HepG2 (cell line): ENCODE data around the gene KMT2B. TPM values are rescaled to one million over a fixed set of nuclear protein-coding genes. Genes with fewer than 3 reads are reported as not detected.

Source experiments
- ARID3A ChIP-seq: IDR thresholded peaks from 2 replicates; pipeline ENCODE4 v1.6.1; 2012; ENCODE audit warnings: low read depth, low read length, improper control_type of control experiment
- DNMT3B ChIP-seq: conservative IDR thresholded peaks from 2 replicates; pipeline ENCODE4 v1.6.1; 2016; ENCODE audit warnings: missing biosample characterization, control low read depth
- HDAC1 ChIP-seq: sonication (generic); formaldehyde crosslinking; IDR thresholded peaks from 2 replicates; pipeline ENCODE4 v1.5.1; 2020; ENCODE audit warnings: mild to moderate bottlenecking, missing genetic modification reagents
- HDAC6 ChIP-seq: fragments of 200-600 bp; sonication (generic); IDR thresholded peaks from 2 replicates; pipeline ENCODE4 v1.7.0; 2017; ENCODE audit warnings: mild to moderate bottlenecking, antibody characterized with exemption, low read length, low read depth
- HOMEZ ChIP-seq: IDR thresholded peaks from 2 replicates; pipeline ENCODE4 v1.6.1; 2016; ENCODE audit warnings: low read depth
- IRF1 ChIP-seq: sonication (generic); formaldehyde crosslinking; IDR thresholded peaks from 2 replicates; pipeline ENCODE4 v1.4.0; 2020; ENCODE audit warnings: low read depth, mild to moderate bottlenecking, missing genetic modification reagents
- MEIS2 ChIP-seq: sonication (generic); formaldehyde crosslinking; IDR thresholded peaks from 2 replicates; pipeline ENCODE4 v1.9.0; 2021; ENCODE audit warnings: mild to moderate bottlenecking, missing genetic modification reagents
- NFE2L1 ChIP-seq: sonication (generic); formaldehyde crosslinking; IDR thresholded peaks from 2 replicates; pipeline ENCODE4 v1.4.0; 2020; ENCODE audit warnings: missing genetic modification reagents, mild to moderate bottlenecking, borderline replicate concordance
- POGK ChIP-seq: sonication (generic); formaldehyde crosslinking; conservative IDR thresholded peaks from 2 replicates; pipeline ENCODE4 v1.8.0; 2022; ENCODE audit warnings: mild to moderate bottlenecking, moderate library complexity, missing genetic modification reagents
- SNAPC4 ChIP-seq: sonication (generic); formaldehyde crosslinking; IDR thresholded peaks from 2 replicates; pipeline ENCODE4 v1.4.0; 2020; ENCODE audit warnings: mild to moderate bottlenecking, missing genetic modification reagents
- ZNF207 ChIP-seq: fragments of 450-650 bp; IDR thresholded peaks from 2 replicates; pipeline ENCODE4 v1.6.1; 2016; ENCODE audit warnings: antibody characterized with exemption, borderline replicate concordance
- ZNF33B ChIP-seq: sonication (generic); formaldehyde crosslinking; IDR thresholded peaks from 2 replicates; pipeline ENCODE4 v1.5.1; 2020; ENCODE audit warnings: mild to moderate bottlenecking, missing genetic modification reagents
- ZNF543 ChIP-seq: sonication (generic); formaldehyde crosslinking; IDR thresholded peaks from 2 replicates; pipeline ENCODE4 v1.4.0; 2020; ENCODE audit warnings: mild to moderate bottlenecking, missing genetic modification reagents
- ZNF589 ChIP-seq: sonication (generic); formaldehyde crosslinking; conservative IDR thresholded peaks from 2 replicates; pipeline ENCODE4 v1.8.0; 2022; ENCODE audit warnings: mild to moderate bottlenecking, moderate library complexity, missing genetic modification reagents
- ZNF710 ChIP-seq: sonication (generic); formaldehyde crosslinking; IDR thresholded peaks from 2 replicates; pipeline ENCODE4 v1.5.0; 2020; ENCODE audit warnings: mild to moderate bottlenecking, missing genetic modification reagents, borderline replicate concordance
- ZNF782 ChIP-seq: sonication (generic); formaldehyde crosslinking; IDR thresholded peaks from 2 replicates; pipeline ENCODE4 v1.4.0; 2020; ENCODE audit warnings: missing genetic modification reagents, mild to moderate bottlenecking, borderline replicate concordance
- polyA plus RNA-seq, 8 experiments: library from polyadenylated mRNA; depleted of rRNA in 3 of 8; stranded (reverse) in 7 of 8; unstranded in 1 of 8; fragments of >200 nt; fragmentation: Illumina TruSeq in 4 of 8; extraction: Trizol in 4 of 8; gene quantifications; 2 replicates each; pipeline versions ENCODE4 v1.2.1 to v1.2.3, GENCODE V29; 2011 to 2016; ENCODE audit warnings: low read depth in 4 of 8, missing spikeins in 1 of 8, mixed read lengths in 1 of 8; ENCODE audit not compliant: insufficient read depth in 1 of 8
- total RNA-seq, 5 experiments: library from RNA; depleted of rRNA; stranded (reverse); fragments of >200 nt; fragmentation: Illumina TruSeq; extraction: Trizol; gene quantifications; 2 replicates each; pipeline ENCODE4 v1.2.3, GENCODE V29; 2016; ENCODE audit warnings: low read depth in 1 of 5

Gene KMT2B
- total and polyA plus RNA-seq, 2 of the 13 experiments (the other 11 are each of a cell fraction or from before 2014, with no cell fraction given): 6.2 to 16.9 TPM

- TF ChIP-seq SNAPC4 (CRISPR knock-in tag) (no peak), ARID3A (no peak), ZNF782 (CRISPR knock-in tag) (no peak), POGK (CRISPR knock-in tag) (no peak), NFE2L1 (CRISPR knock-in tag) (peak; percentile 20; the same call in 1 of the 2 replicates), IRF1 (CRISPR knock-in tag) (no peak), HDAC1 (CRISPR knock-in tag) (no peak), ZNF710 (CRISPR knock-in tag) (peak; percentile 46; the same call in 1 of the 2 replicates), ZNF207 (no peak), ZNF589 (CRISPR knock-in tag) (no peak), MEIS2 (CRISPR knock-in tag) (peak; percentile 19; the same call in 1 of the 2 replicates), HDAC6 (no peak), ZNF33B (CRISPR knock-in tag) (no peak), DNMT3B (CRISPR knock-in tag) (no peak), HOMEZ (CRISPR knock-in tag) (no peak), ZNF543 (CRISPR knock-in tag) (no peak)
Observed at GRCh38 chr19:35757231-35757748, 39.5 kb downstream of the KMT2B start (continued).
